Measurements from ENCODE around the gene SFT2D3.

DNA sequence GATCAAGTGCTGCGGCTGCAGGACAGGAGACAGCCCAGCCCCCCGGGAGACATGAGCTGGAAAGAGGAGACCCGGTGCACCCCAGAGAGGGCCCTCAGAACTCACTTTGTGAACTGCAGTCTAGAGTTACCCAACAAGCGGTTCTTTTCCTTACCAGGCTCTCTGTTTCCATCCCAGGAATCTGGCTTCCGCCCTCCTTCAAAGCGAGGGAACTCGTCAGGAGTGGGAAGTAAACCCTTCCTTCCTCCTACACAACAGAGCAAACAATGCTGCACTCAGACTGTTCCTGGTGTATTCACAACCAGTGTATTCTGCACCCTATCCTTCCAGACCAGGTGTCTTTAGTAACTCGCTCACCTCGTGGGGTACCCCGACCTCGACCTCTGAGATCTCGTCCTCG is 8.0 kb downstream of the SFT2D3 start:
- TF ChIP-seq POLR2A (IDR thresholded peaks at IDR 0.05) (no peak), EP300 (IDR thresholded peaks at IDR 0.05) (no peak)
- TF ChIP-seq, protein P1, sequence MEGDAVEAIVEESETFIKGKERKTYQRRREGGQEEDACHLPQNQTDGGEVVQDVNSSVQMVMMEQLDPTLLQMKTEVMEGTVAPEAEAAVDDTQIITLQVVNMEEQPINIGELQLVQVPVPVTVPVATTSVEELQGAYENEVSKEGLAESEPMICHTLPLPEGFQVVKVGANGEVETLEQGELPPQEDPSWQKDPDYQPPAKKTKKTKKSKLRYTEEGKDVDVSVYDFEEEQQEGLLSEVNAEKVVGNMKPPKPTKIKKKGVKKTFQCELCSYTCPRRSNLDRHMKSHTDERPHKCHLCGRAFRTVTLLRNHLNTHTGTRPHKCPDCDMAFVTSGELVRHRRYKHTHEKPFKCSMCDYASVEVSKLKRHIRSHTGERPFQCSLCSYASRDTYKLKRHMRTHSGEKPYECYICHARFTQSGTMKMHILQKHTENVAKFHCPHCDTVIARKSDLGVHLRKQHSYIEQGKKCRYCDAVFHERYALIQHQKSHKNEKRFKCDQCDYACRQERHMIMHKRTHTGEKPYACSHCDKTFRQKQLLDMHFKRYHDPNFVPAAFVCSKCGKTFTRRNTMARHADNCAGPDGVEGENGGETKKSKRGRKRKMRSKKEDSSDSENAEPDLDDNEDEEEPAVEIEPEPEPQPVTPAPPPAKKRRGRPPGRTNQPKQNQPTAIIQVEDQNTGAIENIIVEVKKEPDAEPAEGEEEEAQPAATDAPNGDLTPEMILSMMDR (IDR thresholded peaks at IDR 0.05) = no peak

Data from ovary (tissue), 3 donors.